ENCODE data around the gene LRRC28.

Gene LRRC28

GRCh38 chr15:99348412-99348811 is 97.1 kb downstream of the LRRC28 start:
- DNase-seq (ENCODE audit: low spot score), result no peak
- TF ChIP-seq CTCF (IDR thresholded peaks at IDR 0.05; ENCODE audit: extremely low read depth, missing control alignments), result no peak

- DNase-seq (ENCODE audit: low spot score), result no peak
- TF ChIP-seq CTCF (IDR thresholded peaks at IDR 0.05; ENCODE audit: extremely low read depth, missing control alignments), result no peak
These were observed 99.1 kb downstream of the LRRC28 start for GRCh38 chr15:99350408-99350807.

- DNase-seq (ENCODE audit: low spot score), result no peak
- no peak for TF ChIP-seq CTCF (IDR thresholded peaks at IDR 0.05; ENCODE audit: extremely low read depth, missing control alignments)
These were observed 108.5 kb downstream of the LRRC28 start for GRCh38 chr15:99359769-99360168.

GRCh38 chr15:99361545-99362185 is 110.4 kb downstream of the LRRC28 start:
- DNase-seq (ENCODE audit: low spot score), result no peak
- TF ChIP-seq CTCF (IDR thresholded peaks at IDR 0.05; ENCODE audit: extremely low read depth, missing control alignments), result no peak

- no peak for TF ChIP-seq CTCF (IDR thresholded peaks at IDR 0.05; ENCODE audit: extremely low read depth, missing control alignments)
- peak; percentile 57 for DNase-seq (ENCODE audit: low spot score)
These were observed 114.0 kb downstream of the LRRC28 start for GRCh38 chr15:99365242-99365641.

GRCh38 chr15:99366013-99366412 is 114.7 kb downstream of the LRRC28 start:
- TF ChIP-seq CTCF (IDR thresholded peaks at IDR 0.05; ENCODE audit: extremely low read depth, missing control alignments), result no peak

GRCh38 chr15:99368743-99369142 is 117.5 kb downstream of the LRRC28 start:
- no peak for DNase-seq (ENCODE audit: low spot score)
- no peak for TF ChIP-seq CTCF (IDR thresholded peaks at IDR 0.05; ENCODE audit: extremely low read depth, missing control alignments)

More at GRCh38 chr15:99366013-99366412, 114.7 kb downstream of the LRRC28 start:
- DNase-seq (ENCODE audit: low spot score), result no peak

Data from GM20000 (cell line).